Measurements from ENCODE around the gene NLRP6.
"Not testable (repeated sequence)": the region's sequence is repeated elsewhere in the genome, so short reads cannot be mapped to it uniquely, and the experiment has no call there.

- not testable (repeated sequence) for TF ChIP-seq ZC3H10 (CRISPR knock-in tag; IDR thresholded peaks at IDR 0.05); TSHZ2 (CRISPR knock-in tag; IDR thresholded peaks at IDR 0.05); TOX (CRISPR knock-in tag; IDR thresholded peaks at IDR 0.05; ENCODE audit: borderline replicate concordance); ESRRG (CRISPR knock-in tag; IDR thresholded peaks at IDR 0.05); RARB (CRISPR knock-in tag; IDR thresholded peaks at IDR 0.05); ARNTL (CRISPR knock-in tag; IDR thresholded peaks at IDR 0.05; ENCODE audit: borderline replicate concordance, low read depth); ZFP3 (CRISPR knock-in tag; IDR thresholded peaks at IDR 0.05); ISL1 (CRISPR knock-in tag; IDR thresholded peaks at IDR 0.05); CSRNP3 (CRISPR knock-in tag; IDR thresholded peaks at IDR 0.05); ZNF70 (CRISPR knock-in tag; IDR thresholded peaks at IDR 0.05); ZFP30 (CRISPR knock-in tag; IDR thresholded peaks at IDR 0.05); PATZ1 (CRISPR knock-in tag; IDR thresholded peaks at IDR 0.05; ENCODE audit: borderline replicate concordance); POU6F1 (CRISPR knock-in tag; IDR thresholded peaks at IDR 0.05; ENCODE audit: borderline replicate concordance, low read depth); CSDC2 (CRISPR knock-in tag; IDR thresholded peaks at IDR 0.05)
Observed at GRCh38 chr11:319888-320273, 41.7 kb downstream of the NLRP6 start.

Measured in SK-N-SH treated with all-trans-retinoic acid at 6 μM for 48 hours (cell line).